SK-N-SH treated with all-trans-retinoic acid at 6 μM for 48 hours (cell line): Measurements from ENCODE around the gene NKD1.

Experiments used
- CREB5 ChIP-seq: fragments of 250-450 bp; sonication (Bioruptor Pico); IDR thresholded peaks from 2 replicates; pipeline ENCODE4 v1.5.1; 2020; ENCODE audit warnings: low read depth, mild to moderate bottlenecking, moderate library complexity
- OSR1 ChIP-seq: fragments of 250-450 bp; sonication (Bioruptor Pico); IDR thresholded peaks from 2 replicates; pipeline ENCODE4 v1.8.0; 2022; ENCODE audit warnings: moderate library complexity, mild to moderate bottlenecking, inconsistent platforms
- RARB ChIP-seq: fragments of 250-450 bp; sonication (Bioruptor Pico); IDR thresholded peaks from 2 replicates; pipeline ENCODE4 v1.8.0; 2021; ENCODE audit warnings: mild to moderate bottlenecking, moderate library complexity
- TOX ChIP-seq: fragments of 250-450 bp; sonication (Bioruptor Pico); IDR thresholded peaks from 2 replicates; pipeline ENCODE4 v1.8.0; 2021; ENCODE audit warnings: mild to moderate bottlenecking, moderate library complexity, borderline replicate concordance
- ZNF70 ChIP-seq: fragments of 450-650 bp; formaldehyde crosslinking; IDR thresholded peaks from 2 replicates; pipeline ENCODE4 v1.5.0; 2020; ENCODE audit warnings: mild to moderate bottlenecking, moderate library complexity
- ZNF8 ChIP-seq: fragments of 450-650 bp; formaldehyde crosslinking; IDR thresholded peaks from 2 replicates; pipeline ENCODE4 v1.5.0; 2020; ENCODE audit warnings: mild to moderate bottlenecking, moderate library complexity
- TF ChIP-seq, protein P1 (sequence below): fragments of 250-450 bp; sonication (Bioruptor Pico); IDR thresholded peaks from 2 replicates; pipeline ENCODE4 v1.5.1; 2021; ENCODE audit warnings: mild to moderate bottlenecking, moderate library complexity

DNA sequence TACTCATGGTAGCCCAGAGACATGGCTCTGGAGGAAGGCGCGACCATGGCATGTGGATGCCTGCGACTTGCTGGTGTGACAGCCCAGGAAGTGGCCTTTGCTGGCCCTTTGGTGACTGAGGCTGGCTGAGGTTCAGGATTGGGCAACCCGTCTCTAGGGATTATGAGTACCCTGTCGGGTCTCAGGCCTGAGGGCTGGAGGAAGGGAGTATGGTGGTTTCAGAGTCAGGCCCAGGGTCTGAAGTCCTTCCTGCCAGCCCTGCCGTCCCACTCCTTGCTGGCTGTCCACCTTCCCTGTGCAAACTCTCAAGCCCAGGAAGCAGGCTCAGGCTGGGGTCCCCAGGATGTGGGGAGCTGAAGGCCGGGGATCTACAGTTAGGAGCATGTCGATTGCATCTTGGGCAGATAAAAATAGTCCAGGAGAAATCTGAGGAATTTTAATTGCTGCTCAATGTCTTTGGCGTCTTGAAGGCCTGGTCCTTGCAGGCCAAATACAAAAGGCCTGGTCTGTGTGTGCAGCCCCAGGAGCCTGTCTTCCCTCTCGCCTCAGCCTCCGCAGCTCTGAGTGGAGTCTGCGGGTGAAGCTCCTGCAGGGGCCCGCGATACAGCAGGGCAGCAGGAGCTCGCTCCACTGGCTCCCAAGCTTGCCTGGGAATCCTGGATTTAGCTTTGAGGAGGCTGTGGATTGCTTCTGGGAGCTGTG lies 52.5 kb downstream of the NKD1 start:
- TF ChIP-seq, protein P1, sequence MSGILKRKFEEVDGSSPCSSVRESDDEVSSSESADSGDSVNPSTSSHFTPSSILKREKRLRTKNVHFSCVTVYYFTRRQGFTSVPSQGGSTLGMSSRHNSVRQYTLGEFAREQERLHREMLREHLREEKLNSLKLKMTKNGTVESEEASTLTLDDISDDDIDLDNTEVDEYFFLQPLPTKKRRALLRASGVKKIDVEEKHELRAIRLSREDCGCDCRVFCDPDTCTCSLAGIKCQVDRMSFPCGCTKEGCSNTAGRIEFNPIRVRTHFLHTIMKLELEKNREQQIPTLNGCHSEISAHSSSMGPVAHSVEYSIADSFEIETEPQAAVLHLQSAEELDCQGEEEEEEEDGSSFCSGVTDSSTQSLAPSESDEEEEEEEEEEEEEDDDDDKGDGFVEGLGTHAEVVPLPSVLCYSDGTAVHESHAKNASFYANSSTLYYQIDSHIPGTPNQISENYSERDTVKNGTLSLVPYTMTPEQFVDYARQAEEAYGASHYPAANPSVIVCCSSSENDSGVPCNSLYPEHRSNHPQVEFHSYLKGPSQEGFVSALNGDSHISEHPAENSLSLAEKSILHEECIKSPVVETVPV = no peak
- TF ChIP-seq RARB (CRISPR knock-in tag) (no peak), TOX (no peak), CREB5 (CRISPR knock-in tag) (no peak), OSR1 (CRISPR knock-in tag) (no peak), ZNF8 (no peak), ZNF70 (CRISPR knock-in tag) (no peak)
